ENCODE data around the gene ITPK1. TPM values are rescaled to one million over a fixed set of nuclear protein-coding genes. Genes with fewer than 3 reads are reported as not detected.

ITPK1 gene
- total RNA-seq, 4 donors from 2014 or later: 32.6 to 94.9 (median 54.6) TPM

- DNase-seq (ENCODE audit: low spot score): no peak
- no peak for TF ChIP-seq CTCF (IDR thresholded peaks at IDR 0.05)
- no peak for ATAC-seq (ENCODE audit: low FRiP score)
These were observed 116.8 kb downstream of the ITPK1 start for GRCh38 chr14:92998946-92999345.

GRCh38 chr14:92997343-92998061 lies 118.2 kb downstream of the ITPK1 start:
- ATAC-seq (ENCODE audit: low FRiP score): no peak
- no peak for TF ChIP-seq CTCF (IDR thresholded peaks at IDR 0.05)

GRCh38 chr14:92995620-92996019 lies 120.1 kb downstream of the ITPK1 start:
- ATAC-seq (ENCODE audit: low FRiP score): no peak
- DNase-seq (ENCODE audit: low spot score): no peak
- TF ChIP-seq CTCF (IDR thresholded peaks at IDR 0.05): no peak

More at GRCh38 chr14:92997343-92998061, 118.2 kb downstream of the ITPK1 start:
- no peak for DNase-seq (ENCODE audit: low spot score)

- no peak for TF ChIP-seq CTCF (IDR thresholded peaks at IDR 0.05)
- ATAC-seq (ENCODE audit: low FRiP score) (no peak), DNase-seq (ENCODE audit: low spot score) (no peak)
These were observed 120.8 kb downstream of the ITPK1 start for GRCh38 chr14:92994942-92995341.

- DNase-seq (ENCODE audit: low spot score) (no peak), ATAC-seq (ENCODE audit: low FRiP score) (no peak)
- no peak for TF ChIP-seq CTCF (IDR thresholded peaks at IDR 0.05)
These were observed 121.5 kb downstream of the ITPK1 start for GRCh38 chr14:92994131-92994676.

GRCh38 chr14:92993302-92993701 lies 122.4 kb downstream of the ITPK1 start:
- no peak for TF ChIP-seq CTCF (IDR thresholded peaks at IDR 0.05)
- no peak for DNase-seq (ENCODE audit: low spot score)
- no peak for ATAC-seq (ENCODE audit: low FRiP score)

GRCh38 chr14:92991536-92991935 lies 124.2 kb downstream of the ITPK1 start:
- DNase-seq (ENCODE audit: low spot score) (no peak), ATAC-seq (ENCODE audit: low FRiP score) (no peak)
- TF ChIP-seq CTCF (IDR thresholded peaks at IDR 0.05): no peak
